Type B pancreatic cell (in vitro differentiated cells): ENCODE measurements around the gene COL6A1. TPM values are rescaled to one million over a fixed set of nuclear protein-coding genes. Genes with fewer than 3 reads are reported as not detected.

ENCODE experiments used
- DNase-seq: peaks from one replicate; pipeline ENCODE4 v3.0.0; 2021; ENCODE audit warnings: mixed read lengths; ENCODE audit not compliant: unreplicated experiment; ENCODE audit errors: extremely low spot score
- H3K27ac Mint-ChIP-seq: 2 replicates; pipeline ENCODE4 v1.8.0; 2021; ENCODE audit warnings: mild to moderate bottlenecking, mixed read lengths
- H3K27me3 Mint-ChIP-seq: 2 replicates; pipeline ENCODE4 v1.8.0; 2021; ENCODE audit warnings: mixed read lengths
- H3K36me3 Mint-ChIP-seq: 2 replicates; pipeline ENCODE4 v1.8.0; 2021; ENCODE audit warnings: mixed read lengths
- H3K4me1 Mint-ChIP-seq: one replicate; pipeline ENCODE4 v1.8.0; 2021; ENCODE audit warnings: mixed read lengths; ENCODE audit not compliant: unreplicated experiment
- H3K4me3 Mint-ChIP-seq: 2 replicates; pipeline ENCODE4 v1.8.0; 2021; ENCODE audit warnings: mild to moderate bottlenecking, mixed read lengths
- H3K9me3 Mint-ChIP-seq: 2 replicates; pipeline ENCODE4 v1.8.0; 2021; ENCODE audit warnings: mixed read lengths
- CTCF ChIP-seq: fragments of 200-600 bp; sonication (generic); conservative IDR thresholded peaks from 2 replicates; pipeline ENCODE4 v1.5.0; 2021; ENCODE audit warnings: antibody characterized with exemption, mild to moderate bottlenecking
- total RNA-seq: library from RNA; stranded (reverse); gene quantifications from 2 replicates; pipeline ENCODE4 v1.2.1, GENCODE V29; 2021; ENCODE audit warnings: low replicate concordance

The COL6A1 gene
- total RNA-seq, 1 donor from 2014 or later, result 167 TPM

GRCh38 chr21:46028573-46029091 is 47.1 kb downstream of the COL6A1 start:
- no peak for DNase-seq
- Mint-ChIP-seq H3K9me3 (peaks cover 14% of the 10 kb centered on the region), H3K4me3 (no peak overlapping the region), H3K4me1 (peaks cover 24% of the 10 kb centered on the region), H3K27ac (no peak overlapping the region), H3K27me3 (no peaks in the 10 kb centered on the region), H3K36me3 (no peaks in the 10 kb centered on the region)
- no peak for TF ChIP-seq CTCF

- H3K36me3 Mint-ChIP-seq, result no peaks in the 10 kb centered on the region
- peaks cover 14% of the 10 kb centered on the region for H3K9me3 Mint-ChIP-seq
- H3K27me3 Mint-ChIP-seq, result no peaks in the 10 kb centered on the region
- no peak overlapping the region for H3K27ac Mint-ChIP-seq
- DNase-seq, result no peak
- H3K4me3 Mint-ChIP-seq, result no peak overlapping the region
- no peak for TF ChIP-seq CTCF
- H3K4me1 Mint-ChIP-seq, result peaks cover 21% of the 10 kb centered on the region
These were observed 47.8 kb downstream of the COL6A1 start for GRCh38 chr21:46029186-46029924.

GRCh38 chr21:46031484-46031883 is 49.9 kb downstream of the COL6A1 start:
- Mint-ChIP-seq H3K9me3 (peaks cover 14% of the 10 kb centered on the region), H3K36me3 (no peaks in the 10 kb centered on the region), H3K4me3 (no peak overlapping the region), H3K27me3 (no peaks in the 10 kb centered on the region), H3K27ac (no peak overlapping the region), H3K4me1 (peaks cover 8% of the 10 kb centered on the region)
- TF ChIP-seq CTCF, result no peak
- DNase-seq, result no peak

- TF ChIP-seq CTCF, result no peak
- no peak for DNase-seq
- peaks cover 14% of the 10 kb centered on the region for H3K9me3 Mint-ChIP-seq
- no peaks in the 10 kb centered on the region for H3K36me3 Mint-ChIP-seq
- peaks cover 8% of the 10 kb centered on the region for H3K4me1 Mint-ChIP-seq
- H3K27ac Mint-ChIP-seq, result no peak overlapping the region
- no peak overlapping the region for H3K4me3 Mint-ChIP-seq
- no peaks in the 10 kb centered on the region for H3K27me3 Mint-ChIP-seq
These were observed 50.5 kb downstream of the COL6A1 start for GRCh38 chr21:46032100-46032499.

- Mint-ChIP-seq H3K9me3 (peaks cover 14% of the 10 kb centered on the region), H3K36me3 (no peaks in the 10 kb centered on the region), H3K27me3 (no peaks in the 10 kb centered on the region), H3K4me3 (no peak overlapping the region), H3K27ac (no peak overlapping the region), H3K4me1 (no peaks in the 10 kb centered on the region)
- TF ChIP-seq CTCF, result no peak
- no peak for DNase-seq
These were observed 52.1 kb downstream of the COL6A1 start for GRCh38 chr21:46033410-46034400.
